T-helper 2 cell treated with Interferon-gamma antibody and Interleukin-4, amounts not matched to agents 5 μg/mL and 100 μg/mL, for 36 hours (primary cell): ENCODE measurements around the gene FADS2.
A peak's percentile ranks its signal among the peaks of the same experiment; 100 is the strongest.

Experiments used
- DNase-seq: peaks from one replicate; pipeline ENCODE4 v3.0.0; 2021; ENCODE audit warnings: low spot score
- H3K27ac Mint-ChIP-seq: one replicate; pipeline ENCODE4 v1.8.0; 2021; ENCODE audit warnings: mild to moderate bottlenecking, mixed read lengths
- H3K27me3 Mint-ChIP-seq: one replicate; pipeline ENCODE4 v1.8.0; 2021; ENCODE audit warnings: low read depth, mixed read lengths
- H3K36me3 Mint-ChIP-seq: one replicate; pipeline ENCODE4 v1.8.0; 2021; ENCODE audit warnings: low read depth, mixed read lengths
- H3K4me1 Mint-ChIP-seq: one replicate; pipeline ENCODE4 v1.8.0; 2021; ENCODE audit warnings: low read depth, mixed read lengths
- H3K4me3 Mint-ChIP-seq: one replicate; pipeline ENCODE4 v1.8.0; 2022; ENCODE audit warnings: mild to moderate bottlenecking, moderate library complexity, mixed read lengths
- H3K9me3 Mint-ChIP-seq: one replicate; pipeline ENCODE4 v1.8.0; 2021; ENCODE audit warnings: mixed read lengths

Gene FADS2

DNA sequence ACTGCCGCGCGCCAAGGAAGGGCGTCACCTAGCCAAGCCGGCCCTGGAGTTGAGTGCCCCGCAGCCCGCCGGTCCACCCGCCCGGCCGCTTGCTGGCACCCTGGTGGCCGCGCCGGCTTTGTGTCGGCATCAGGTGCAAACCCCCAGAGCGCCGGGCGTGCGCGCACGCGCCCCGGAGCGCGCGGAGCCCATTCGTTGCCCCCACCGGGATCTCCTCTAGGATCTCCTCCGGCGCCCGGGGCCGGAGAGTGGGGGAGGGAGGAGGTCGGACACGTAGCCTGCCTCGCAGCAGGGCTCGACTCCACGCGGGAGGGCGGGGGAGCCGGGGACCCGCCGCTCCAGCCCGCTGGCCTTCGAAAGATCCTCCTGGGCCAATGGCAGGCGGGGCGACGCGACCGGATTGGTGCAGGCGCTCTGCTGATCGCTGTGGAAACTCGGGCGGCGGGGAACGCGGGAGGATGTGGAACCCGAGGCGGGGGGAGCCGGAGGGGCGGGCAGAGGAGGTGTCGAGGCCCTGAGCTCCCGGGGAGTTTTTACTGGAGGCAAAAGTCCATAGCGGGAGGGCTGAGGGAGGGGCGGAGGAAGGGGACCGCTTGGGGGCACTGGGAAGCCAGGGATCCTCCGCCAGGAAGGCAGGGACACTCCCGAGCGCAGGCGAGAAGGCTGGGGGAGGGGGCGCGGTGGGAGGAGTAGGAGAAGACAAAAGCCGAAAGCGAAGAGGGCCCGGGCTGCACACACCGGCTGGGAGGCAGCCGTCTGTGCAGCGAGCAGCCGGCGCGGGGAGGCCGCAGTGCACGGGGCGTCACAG, at the start of gene FADS2:
Gene FADS2 (plus strand): TSS at position 730 of the 808 bp plus-strand sequence. CDS start 91 bp downstream, outside the sequence.
- peak within 1 kb of the TSS; percentile 91 for H3K4me3 Mint-ChIP-seq
- H3K27me3 Mint-ChIP-seq, result no peaks in the 10 kb centered on the region
- no peaks in the 10 kb centered on the region for H3K9me3 Mint-ChIP-seq
- DNase-seq, result peak; percentile 93
- peak within 1 kb of the TSS; percentile 96 for H3K27ac Mint-ChIP-seq
- peaks cover 46% of the 10 kb centered on the region for H3K4me1 Mint-ChIP-seq
- peaks cover 29% of the 10 kb centered on the region for H3K36me3 Mint-ChIP-seq

DNA sequence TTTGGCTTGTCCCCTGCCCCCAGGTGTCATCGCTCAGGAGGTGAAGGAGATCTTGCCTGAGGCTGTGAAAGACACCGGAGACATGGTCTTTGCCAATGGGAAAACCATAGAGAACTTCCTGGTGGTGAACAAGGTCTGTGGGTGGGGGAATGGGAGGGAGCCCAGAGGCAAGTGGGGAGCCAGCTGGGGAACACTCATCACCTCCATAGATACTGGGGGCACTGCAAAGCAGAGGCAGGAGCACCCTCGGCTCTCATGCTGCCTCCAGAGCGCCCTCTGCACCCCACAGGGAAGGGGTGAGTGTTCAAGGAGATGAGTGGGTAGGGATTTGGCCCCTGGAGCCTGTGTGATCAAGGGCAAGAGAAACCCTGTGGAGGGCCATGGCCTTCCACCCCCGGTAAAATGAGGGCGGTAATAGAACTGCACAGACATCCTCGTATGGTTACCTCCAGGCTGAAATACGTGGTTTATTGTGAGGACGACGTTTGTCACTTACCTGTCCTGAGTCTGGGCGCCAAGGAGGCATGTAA, 49.7 kb upstream of the FADS2 start:
- no peak overlapping the region for H3K27ac Mint-ChIP-seq
- peaks cover 4% of the 10 kb centered on the region for H3K4me1 Mint-ChIP-seq
- H3K27me3 Mint-ChIP-seq, result no peaks in the 10 kb centered on the region
- no peaks in the 10 kb centered on the region for H3K36me3 Mint-ChIP-seq
- no peak for DNase-seq
- no peaks in the 10 kb centered on the region for H3K9me3 Mint-ChIP-seq
- H3K4me3 Mint-ChIP-seq, result no peak overlapping the region

DNA sequence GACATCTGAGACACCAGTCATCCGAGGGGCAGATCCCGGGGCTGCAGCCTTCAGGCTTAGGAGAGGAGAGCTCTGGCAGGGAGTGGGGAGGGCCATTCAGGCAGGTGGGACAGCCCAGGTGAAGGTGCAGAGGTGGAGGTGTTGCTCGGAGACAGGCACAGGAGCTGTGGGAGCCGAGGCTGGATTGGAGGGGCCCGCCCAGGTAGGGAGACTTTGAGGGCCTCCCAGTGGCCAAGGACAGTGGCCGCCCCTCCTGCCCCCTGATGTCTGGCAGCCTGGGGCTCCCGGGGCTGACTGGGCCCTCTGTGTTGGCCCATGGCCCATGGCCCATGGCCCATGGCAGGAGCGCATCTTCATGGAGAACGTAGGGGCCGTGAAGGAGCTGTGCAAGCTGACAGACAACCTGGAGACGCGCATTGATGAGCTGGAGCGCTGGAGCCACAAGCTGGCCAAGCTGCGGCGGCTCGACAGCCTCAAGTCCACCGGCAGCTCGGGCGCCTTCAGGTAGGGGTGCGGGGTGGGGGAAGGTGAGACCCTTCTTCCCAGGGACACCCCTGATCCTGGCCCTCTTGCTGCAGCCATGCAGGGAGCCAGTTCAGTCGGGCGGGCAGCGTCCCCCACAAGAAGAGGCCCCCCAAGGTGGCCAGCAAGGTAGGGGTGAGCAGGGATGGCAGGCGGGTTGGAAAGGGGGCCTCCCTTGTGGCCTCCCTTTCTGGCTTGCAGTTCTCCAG, 49.0 kb upstream of the FADS2 start:
- no peak overlapping the region for H3K27ac Mint-ChIP-seq
- DNase-seq, result no peak
- no peaks in the 10 kb centered on the region for H3K27me3 Mint-ChIP-seq
- H3K36me3 Mint-ChIP-seq, result no peaks in the 10 kb centered on the region
- peaks cover 4% of the 10 kb centered on the region for H3K4me1 Mint-ChIP-seq
- H3K9me3 Mint-ChIP-seq, result no peaks in the 10 kb centered on the region
- no peak overlapping the region for H3K4me3 Mint-ChIP-seq

GRCh38 chr11:61779666-61780525, 48.2 kb upstream of the FADS2 start:
- DNase-seq, result no peak
- Mint-ChIP-seq H3K36me3 (peaks cover 3% of the 10 kb centered on the region), H3K27me3 (no peaks in the 10 kb centered on the region), H3K27ac (no peak overlapping the region), H3K4me1 (peaks cover 4% of the 10 kb centered on the region), H3K4me3 (no peak overlapping the region), H3K9me3 (no peaks in the 10 kb centered on the region)

GRCh38 chr11:61780581-61781162, 47.4 kb upstream of the FADS2 start:
- no peaks in the 10 kb centered on the region for H3K9me3 Mint-ChIP-seq
- no peak for DNase-seq
- H3K27me3 Mint-ChIP-seq, result no peaks in the 10 kb centered on the region
- peaks cover 4% of the 10 kb centered on the region for H3K4me1 Mint-ChIP-seq
- H3K27ac Mint-ChIP-seq, result no peak overlapping the region
- H3K4me3 Mint-ChIP-seq, result no peak overlapping the region
- peaks cover 6% of the 10 kb centered on the region for H3K36me3 Mint-ChIP-seq

- no peak for DNase-seq
- Mint-ChIP-seq H3K9me3 (no peaks in the 10 kb centered on the region), H3K27ac (no peak overlapping the region)
These were observed 46.5 kb upstream of the FADS2 start for GRCh38 chr11:61781585-61781984.

GRCh38 chr11:61782299-61782698, 45.8 kb upstream of the FADS2 start:
- Mint-ChIP-seq H3K36me3 (peaks cover 9% of the 10 kb centered on the region), H3K27ac (no peak overlapping the region), H3K9me3 (no peaks in the 10 kb centered on the region), H3K4me3 (no peak overlapping the region), H3K27me3 (no peaks in the 10 kb centered on the region), H3K4me1 (no peaks in the 10 kb centered on the region)
- DNase-seq, result no peak

More at GRCh38 chr11:61781585-61781984, 46.5 kb upstream of the FADS2 start:
- no peaks in the 10 kb centered on the region for H3K27me3 Mint-ChIP-seq
- no peak overlapping the region for H3K4me3 Mint-ChIP-seq
- peaks cover under 1% of the 10 kb centered on the region for H3K4me1 Mint-ChIP-seq
- peaks cover 7% of the 10 kb centered on the region for H3K36me3 Mint-ChIP-seq

GRCh38 chr11:61782841-61783240, 45.3 kb upstream of the FADS2 start:
- H3K36me3 Mint-ChIP-seq, result peaks cover 9% of the 10 kb centered on the region
- DNase-seq, result no peak
- H3K4me3 Mint-ChIP-seq, result no peak overlapping the region
- H3K4me1 Mint-ChIP-seq, result no peaks in the 10 kb centered on the region
- H3K27ac Mint-ChIP-seq, result no peak overlapping the region
- no peaks in the 10 kb centered on the region for H3K9me3 Mint-ChIP-seq
- H3K27me3 Mint-ChIP-seq, result no peaks in the 10 kb centered on the region

DNA sequence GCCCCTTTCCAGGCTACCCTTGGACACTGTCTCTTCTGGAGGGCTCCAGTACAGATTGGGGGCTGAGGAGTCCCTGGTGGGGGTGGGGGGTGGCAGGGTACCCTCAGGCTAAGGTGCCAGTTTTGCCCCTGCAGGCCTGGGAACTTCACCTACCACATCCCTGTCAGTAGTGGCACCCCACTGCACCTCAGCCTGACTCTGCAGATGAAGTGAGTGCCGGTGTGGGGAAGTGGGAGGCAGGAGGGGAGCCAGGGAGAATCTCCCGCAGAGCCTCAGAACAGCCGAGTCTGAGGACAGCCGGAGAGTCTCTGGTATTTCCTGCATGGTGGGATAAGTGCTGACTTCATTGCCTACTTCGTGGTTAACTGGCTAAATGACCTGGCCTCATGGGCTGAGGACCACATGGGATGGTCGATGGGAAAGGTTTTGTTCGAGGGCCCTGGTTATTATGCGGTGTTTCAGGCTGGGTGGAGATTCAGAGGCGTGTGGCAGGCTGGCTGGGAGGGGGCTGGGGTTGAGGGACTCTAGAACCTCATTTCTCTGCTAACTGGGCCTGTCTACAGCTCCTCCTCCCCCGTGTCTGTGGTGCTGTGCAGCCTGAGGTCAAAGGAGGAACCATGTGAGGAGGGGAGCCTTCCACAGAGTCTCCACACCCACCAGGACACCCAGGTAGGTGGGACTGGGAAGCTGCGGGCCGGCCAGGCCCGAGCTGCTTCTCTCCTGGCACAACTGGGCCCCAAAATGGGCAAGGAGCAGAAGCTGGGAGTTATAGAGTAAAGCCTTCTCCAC, 44.2 kb upstream of the FADS2 start:
- Mint-ChIP-seq H3K27me3 (no peaks in the 10 kb centered on the region), H3K9me3 (no peaks in the 10 kb centered on the region), H3K27ac (no peak overlapping the region), H3K36me3 (peaks cover 17% of the 10 kb centered on the region), H3K4me1 (peaks cover 2% of the 10 kb centered on the region), H3K4me3 (no peak overlapping the region)
- DNase-seq, result no peak

DNA sequence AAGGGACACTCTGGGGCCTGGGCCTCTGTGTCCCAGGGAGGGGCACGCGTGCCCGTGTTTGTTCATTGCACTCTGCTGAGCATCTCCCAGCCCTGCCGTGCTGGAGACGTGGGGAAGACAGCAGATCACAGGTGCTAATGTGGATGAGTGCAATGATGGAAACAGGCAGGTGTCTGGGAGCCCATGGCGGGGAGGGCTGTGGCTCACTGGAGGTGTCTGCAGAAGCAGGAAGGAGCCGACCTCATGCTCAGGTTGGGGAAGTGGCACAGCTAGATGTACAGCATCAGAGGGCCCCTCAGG, 43.6 kb upstream of the FADS2 start:
- Mint-ChIP-seq H3K36me3 (peaks cover 22% of the 10 kb centered on the region), H3K9me3 (no peaks in the 10 kb centered on the region), H3K4me1 (peaks cover 6% of the 10 kb centered on the region), H3K27me3 (no peaks in the 10 kb centered on the region), H3K27ac (no peak overlapping the region), H3K4me3 (no peak overlapping the region)
- DNase-seq, result no peak

- no peak overlapping the region for H3K4me3 Mint-ChIP-seq
- H3K9me3 Mint-ChIP-seq, result no peaks in the 10 kb centered on the region
- no peaks in the 10 kb centered on the region for H3K27me3 Mint-ChIP-seq
- H3K36me3 Mint-ChIP-seq, result peaks cover 31% of the 10 kb centered on the region
- DNase-seq, result no peak
- H3K27ac Mint-ChIP-seq, result no peak overlapping the region
- peaks cover 10% of the 10 kb centered on the region for H3K4me1 Mint-ChIP-seq
These were observed 42.2 kb upstream of the FADS2 start for GRCh38 chr11:61785837-61786402.

DNA sequence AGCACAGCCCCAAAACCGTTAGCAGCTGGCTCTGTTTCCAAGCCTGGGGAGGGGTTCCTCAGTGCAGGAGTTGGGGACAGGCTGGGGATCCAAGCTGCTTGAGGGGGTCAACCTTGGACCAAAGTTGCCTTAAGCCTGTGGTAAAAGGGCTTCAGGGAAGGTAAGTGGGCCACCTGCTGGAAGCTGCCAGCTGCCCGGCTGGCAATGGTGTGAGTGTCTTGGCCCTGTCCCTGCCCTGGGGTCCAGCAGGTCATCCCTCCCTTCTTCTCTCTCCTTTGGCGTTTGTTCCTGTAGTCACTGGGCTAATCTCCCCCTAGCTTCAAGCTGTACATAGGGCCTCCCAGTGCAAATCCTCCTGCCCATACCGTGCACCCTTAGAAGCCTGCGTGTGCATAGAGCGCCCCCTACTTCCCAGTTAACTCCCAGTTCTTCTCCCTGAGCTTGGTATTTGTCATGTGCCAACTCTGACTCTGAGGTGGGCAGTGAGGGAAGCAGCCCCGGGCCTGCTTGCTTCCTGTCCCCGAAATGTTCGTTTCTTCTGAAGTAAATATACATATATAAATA, 40.1 kb upstream of the FADS2 start:
- H3K36me3 Mint-ChIP-seq, result peaks cover 39% of the 10 kb centered on the region
- peaks cover 16% of the 10 kb centered on the region for H3K4me1 Mint-ChIP-seq
- H3K4me3 Mint-ChIP-seq, result no peak overlapping the region
- no peaks in the 10 kb centered on the region for H3K27me3 Mint-ChIP-seq
- DNase-seq, result no peak
- H3K9me3 Mint-ChIP-seq, result no peaks in the 10 kb centered on the region
- no peak overlapping the region for H3K27ac Mint-ChIP-seq
